SK-N-SH (cell line): ENCODE measurements around the gene CDK9. TPM values are rescaled to one million over a fixed set of nuclear protein-coding genes. Genes with fewer than 3 reads are reported as not detected.

ENCODE experiments used
- CTCF ChIA-PET: fragments of 300-600, 350-600 bp; formaldehyde crosslinking; extraction: SDS; loops from one replicate; lab custom pipeline; 2021; lab: Yijun Ruan, JAX
- POLR2A ChIA-PET: fragments of 350-600 bp; sonication (Branson Sonifier 250); formaldehyde crosslinking; extraction: SDS; loops from one replicate; lab custom pipeline; 2020; ENCODE audit warnings: antibody characterized with exemption, inconsistent platforms; lab: Yijun Ruan, JAX
- DNase-seq: peaks from one replicate; pipeline ENCODE4 v3.0.0; 2012
- H2AFZ ChIP-seq: fragments of 200-600 bp; sonication (generic); 2 replicates; pipeline ENCODE4 v1.8.1; 2016; ENCODE audit warnings: antibody characterized with exemption, mild to moderate bottlenecking, low read depth
- H3F3A ChIP-seq: fragments of 200-600 bp; sonication (generic); replicated peaks from 2 replicates; pipeline ENCODE3; 2016; ENCODE audit warnings: antibody characterized with exemption, mild to moderate bottlenecking; ENCODE audit not compliant: insufficient read depth
- H3K27ac ChIP-seq, 2 experiments: fragments of 200-500 bp in 1 of 2; fragments of 200-600 bp in 1 of 2; sonication (Bioruptor generic) in 1 of 2; sonication (generic), shearing (Covaris generic) in 1 of 2; 2 replicates each; pipeline versions ENCODE4 v1.5.1 to v1.6.1; 2014 to 2016; ENCODE audit warnings: low read depth in 2 of 2, inconsistent platforms in 1 of 2, low read length in 1 of 2, mild to moderate bottlenecking in 1 of 2, mixed read lengths in 1 of 2
- H3K27me3 ChIP-seq: fragments of 200-600 bp; sonication (generic), shearing (Covaris generic); 2 replicates; pipeline ENCODE4 v1.6.1; 2016; ENCODE audit warnings: mixed run types; ENCODE audit not compliant: insufficient read depth
- H3K36me3 ChIP-seq, 2 experiments: fragments of 200-500 bp in 1 of 2; fragments of 200-600 bp in 1 of 2; sonication (Bioruptor generic) in 1 of 2; sonication (generic) in 1 of 2; replicated peaks in 1 of 2; 2 replicates each; pipeline versions ENCODE3 to v1.5.1; 2014 to 2016; ENCODE audit warnings: low read length in 1 of 2, mild to moderate bottlenecking in 1 of 2; ENCODE audit not compliant: insufficient read depth in 2 of 2, control insufficient read depth in 1 of 2
- H3K4me1 ChIP-seq, 2 experiments: fragments of 200-500 bp in 1 of 2; fragments of 200-600 bp in 1 of 2; sonication (Bioruptor generic) in 1 of 2; sonication (generic), shearing (Covaris generic) in 1 of 2; 2 replicates each; pipeline versions ENCODE4 v1.5.1 to v1.6.1; 2014 to 2016; ENCODE audit warnings: low read depth in 1 of 2, low read length in 1 of 2, mixed run types in 1 of 2; ENCODE audit not compliant: insufficient read depth in 2 of 2, control insufficient read depth in 1 of 2
- H3K4me2 ChIP-seq: fragments of 200-600 bp; sonication (generic), shearing (Covaris generic); 2 replicates; pipeline ENCODE4 v1.6.1; 2017; ENCODE audit warnings: mixed run types
- H3K4me3 ChIP-seq, 2 experiments: fragments of 200-500 bp in 1 of 2; fragments of 200-600 bp in 1 of 2; sonication (Bioruptor generic) in 1 of 2; sonication (generic), shearing (Covaris generic) in 1 of 2; 2 replicates each; pipeline versions ENCODE4 v1.5.1 to v1.8.1; 2014 to 2016; ENCODE audit warnings: low read depth in 2 of 2, inconsistent platforms in 1 of 2, low read length in 1 of 2, mild to moderate bottlenecking in 1 of 2, mixed read lengths in 1 of 2, moderate library complexity in 1 of 2
- H3K79me2 ChIP-seq: fragments of 200-600 bp; sonication (generic); 2 replicates; pipeline ENCODE4 v1.8.1; 2017; ENCODE audit warnings: mild to moderate bottlenecking; ENCODE audit not compliant: insufficient read depth
- H3K9ac ChIP-seq: fragments of 200-600 bp; sonication (generic); 2 replicates; pipeline ENCODE4 v1.6.1; 2017; ENCODE audit warnings: mixed run types
- H3K9me2 ChIP-seq: fragments of 200-600 bp; sonication (generic); 2 replicates; pipeline ENCODE4 v1.6.1; 2017; ENCODE audit warnings: mixed run types
- H3K9me3 ChIP-seq: fragments of 200-600 bp; sonication (generic); 2 replicates; pipeline ENCODE4 v1.6.1; 2017; ENCODE audit warnings: mixed run types, mild to moderate bottlenecking, moderate library complexity
- H4K20me1 ChIP-seq: fragments of 200-600 bp; sonication (generic); 2 replicates; pipeline ENCODE4 v1.6.1; 2017; ENCODE audit warnings: mild to moderate bottlenecking, mixed run types; ENCODE audit not compliant: insufficient read depth
- ELF1 ChIP-seq: IDR thresholded peaks from 2 replicates; pipeline ENCODE4 v1.4.0; 2012
- EP300 ChIP-seq, 2 experiments: IDR thresholded peaks; 2 replicates each; pipeline versions ENCODE4 v1.4.0 to v1.6.1; 2012; ENCODE audit warnings: borderline replicate concordance in 1 of 2, low read depth in 1 of 2, low read length in 1 of 2
- FOXJ3 ChIP-seq: sonication (generic); formaldehyde crosslinking; IDR thresholded peaks from 2 replicates; pipeline ENCODE4 v1.5.1; 2020; ENCODE audit warnings: mild to moderate bottlenecking, missing genetic modification reagents
- GATA2 ChIP-seq: sonication (generic); formaldehyde crosslinking; IDR thresholded peaks from 2 replicates; pipeline ENCODE4 v1.5.0; 2020; ENCODE audit warnings: mild to moderate bottlenecking, missing genetic modification reagents
- JUND ChIP-seq: IDR thresholded peaks from 2 replicates; pipeline ENCODE4 v1.4.0; 2012
- NRF1 ChIP-seq: IDR thresholded peaks from 2 replicates; pipeline ENCODE4 v1.6.1; 2012; ENCODE audit warnings: low read depth, mild to moderate bottlenecking, low read length
- RAD21 ChIP-seq: IDR thresholded peaks from 2 replicates; pipeline ENCODE4 v1.6.1; 2012; ENCODE audit warnings: mild to moderate bottlenecking, low read length
- RCOR1 ChIP-seq: fragments of 150-350 bp; IDR thresholded peaks from 2 replicates; pipeline ENCODE4 v1.6.1; 2017; ENCODE audit warnings: antibody characterized with exemption, low read length
- RFX5 ChIP-seq: IDR thresholded peaks from 2 replicates; pipeline ENCODE4 v1.6.1; 2012; ENCODE audit warnings: mild to moderate bottlenecking, improper control_type of control experiment, low read length
- RXRA ChIP-seq: IDR thresholded peaks from 2 replicates; pipeline ENCODE4 v1.4.0; 2012; ENCODE audit warnings: low read depth, mild to moderate bottlenecking, borderline replicate concordance
- SMC3 ChIP-seq: IDR thresholded peaks from 2 replicates; pipeline ENCODE4 v1.6.1; 2012; ENCODE audit warnings: low read depth, low read length, improper control_type of control experiment
- WGBS: methylation state at CpG from one replicate; pipeline ENCODE4 v1.1.6; 2017; ENCODE audit warnings: low lambda C conversion rate; 5-methylcytosine and 5-hydroxymethylcytosine counted together
- polyA plus RNA-seq, 3 experiments: library from polyadenylated mRNA; depleted of rRNA; stranded (reverse); fragments of >200 nt; gene quantifications; 2 replicates each; pipeline ENCODE4 v1.2.3, GENCODE V29; 2012
- TF ChIP-seq, protein P1 (sequence below): IDR thresholded peaks from 2 replicates; pipeline ENCODE4; 2012
- TF ChIP-seq, protein P2 (sequence below): fragments of 200-600 bp; sonication (generic); IDR thresholded peaks from 2 replicates; pipeline ENCODE4 v1.6.1; 2017; ENCODE audit warnings: antibody characterized with exemption, mild to moderate bottlenecking, moderate library complexity
- TF ChIP-seq, protein P3 (sequence below): fragments of 150-350 bp; IDR thresholded peaks from 2 replicates; pipeline ENCODE4 v1.6.1; 2016; ENCODE audit warnings: mild to moderate bottlenecking, low read depth, low read length
- TF ChIP-seq, protein P4 (sequence below): IDR thresholded peaks from 2 replicates; pipeline ENCODE4 v1.4.0; 2012; ENCODE audit warnings: low read depth

Gene CDK9
- polyA plus RNA-seq, 1 of the 3 experiments (the other 2 are of a cell fraction) = 82.7 TPM

DNA sequence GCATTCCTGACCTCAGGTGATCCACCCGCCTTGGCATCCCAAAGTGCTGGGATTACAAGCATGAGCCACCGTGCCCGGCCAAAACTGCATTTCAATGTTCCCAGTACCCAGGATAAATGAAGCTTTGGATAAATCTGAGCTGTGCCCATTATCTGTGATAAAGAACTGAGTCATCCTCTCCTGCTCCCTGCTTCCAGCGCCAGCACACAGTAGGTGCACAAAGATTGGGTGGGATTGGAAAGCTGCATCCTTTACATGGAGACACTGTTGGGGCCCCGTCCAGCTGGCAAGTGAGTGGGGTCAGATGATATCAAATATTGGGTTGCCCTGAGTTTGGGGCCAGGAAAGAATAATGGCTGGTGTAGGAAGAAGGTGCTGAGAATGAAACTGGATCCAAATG lies 24.8 kb upstream of the CDK9 start:
- CTCF ChIA-PET = interaction anchor here (1.7 to 1.8 kb wide), 2 partner anchors 26 to 108 kb away, joined by 4 to 8 read pairs; partner anchors contain the start of gene TOR2A
- whole genome bisulfite sequencing = 63% methylated on average over 5 of the region's 5 CpGs
- no peak overlapping the region for H2AFZ ChIP-seq
- POLR2A ChIA-PET = no interaction called here
- H3K4me1 ChIP-seq = peaks cover 0 to 13% of the 10 kb centered on the region in 2 experiments; a peak in 1 of 4 replicates
- TF ChIP-seq, protein P1, sequence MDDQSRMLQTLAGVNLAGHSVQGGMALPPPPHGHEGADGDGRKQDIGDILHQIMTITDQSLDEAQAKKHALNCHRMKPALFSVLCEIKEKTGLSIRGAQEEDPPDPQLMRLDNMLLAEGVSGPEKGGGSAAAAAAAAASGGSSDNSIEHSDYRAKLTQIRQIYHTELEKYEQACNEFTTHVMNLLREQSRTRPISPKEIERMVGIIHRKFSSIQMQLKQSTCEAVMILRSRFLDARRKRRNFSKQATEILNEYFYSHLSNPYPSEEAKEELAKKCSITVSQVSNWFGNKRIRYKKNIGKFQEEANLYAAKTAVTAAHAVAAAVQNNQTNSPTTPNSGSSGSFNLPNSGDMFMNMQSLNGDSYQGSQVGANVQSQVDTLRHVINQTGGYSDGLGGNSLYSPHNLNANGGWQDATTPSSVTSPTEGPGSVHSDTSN = no peak
- no peak for TF ChIP-seq JUND
- TF ChIP-seq, protein P2, sequence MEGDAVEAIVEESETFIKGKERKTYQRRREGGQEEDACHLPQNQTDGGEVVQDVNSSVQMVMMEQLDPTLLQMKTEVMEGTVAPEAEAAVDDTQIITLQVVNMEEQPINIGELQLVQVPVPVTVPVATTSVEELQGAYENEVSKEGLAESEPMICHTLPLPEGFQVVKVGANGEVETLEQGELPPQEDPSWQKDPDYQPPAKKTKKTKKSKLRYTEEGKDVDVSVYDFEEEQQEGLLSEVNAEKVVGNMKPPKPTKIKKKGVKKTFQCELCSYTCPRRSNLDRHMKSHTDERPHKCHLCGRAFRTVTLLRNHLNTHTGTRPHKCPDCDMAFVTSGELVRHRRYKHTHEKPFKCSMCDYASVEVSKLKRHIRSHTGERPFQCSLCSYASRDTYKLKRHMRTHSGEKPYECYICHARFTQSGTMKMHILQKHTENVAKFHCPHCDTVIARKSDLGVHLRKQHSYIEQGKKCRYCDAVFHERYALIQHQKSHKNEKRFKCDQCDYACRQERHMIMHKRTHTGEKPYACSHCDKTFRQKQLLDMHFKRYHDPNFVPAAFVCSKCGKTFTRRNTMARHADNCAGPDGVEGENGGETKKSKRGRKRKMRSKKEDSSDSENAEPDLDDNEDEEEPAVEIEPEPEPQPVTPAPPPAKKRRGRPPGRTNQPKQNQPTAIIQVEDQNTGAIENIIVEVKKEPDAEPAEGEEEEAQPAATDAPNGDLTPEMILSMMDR = no peak
- TF ChIP-seq RFX5 = no peak
- no peak for TF ChIP-seq GATA2
- TF ChIP-seq RXRA = no peak
- TF ChIP-seq, protein P3, sequence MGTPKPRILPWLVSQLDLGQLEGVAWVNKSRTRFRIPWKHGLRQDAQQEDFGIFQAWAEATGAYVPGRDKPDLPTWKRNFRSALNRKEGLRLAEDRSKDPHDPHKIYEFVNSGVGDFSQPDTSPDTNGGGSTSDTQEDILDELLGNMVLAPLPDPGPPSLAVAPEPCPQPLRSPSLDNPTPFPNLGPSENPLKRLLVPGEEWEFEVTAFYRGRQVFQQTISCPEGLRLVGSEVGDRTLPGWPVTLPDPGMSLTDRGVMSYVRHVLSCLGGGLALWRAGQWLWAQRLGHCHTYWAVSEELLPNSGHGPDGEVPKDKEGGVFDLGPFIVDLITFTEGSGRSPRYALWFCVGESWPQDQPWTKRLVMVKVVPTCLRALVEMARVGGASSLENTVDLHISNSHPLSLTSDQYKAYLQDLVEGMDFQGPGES = no peak
- no peak for TF ChIP-seq FOXJ3 (CRISPR knock-in tag)
- TF ChIP-seq, protein P4, sequence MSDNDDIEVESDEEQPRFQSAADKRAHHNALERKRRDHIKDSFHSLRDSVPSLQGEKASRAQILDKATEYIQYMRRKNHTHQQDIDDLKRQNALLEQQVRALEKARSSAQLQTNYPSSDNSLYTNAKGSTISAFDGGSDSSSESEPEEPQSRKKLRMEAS = no peak
- no peak for TF ChIP-seq NRF1
- no peak for TF ChIP-seq SMC3
- TF ChIP-seq ELF1 = no peak
- TF ChIP-seq RCOR1 = no peak
- no peaks in the 10 kb centered on the region for H4K20me1 ChIP-seq
- no peaks in the 10 kb centered on the region for H3K9me2 ChIP-seq
- H3K79me2 ChIP-seq = no peaks in the 10 kb centered on the region
- H3K27ac ChIP-seq = no peak overlapping the region
- H3K27me3 ChIP-seq = peaks cover under 1% of the 10 kb centered on the region; the same call in 1 of the 2 replicates
- no peak overlapping the region for H3K9ac ChIP-seq
- no peaks in the 10 kb centered on the region for H3K9me3 ChIP-seq
- H3K36me3 ChIP-seq = no peaks in the 10 kb centered on the region
- no peak overlapping the region for H3K4me3 ChIP-seq
- DNase-seq = no peak
- H3K4me2 ChIP-seq = no peak overlapping the region
- H3F3A ChIP-seq = no peaks in the 10 kb centered on the region

DNA sequence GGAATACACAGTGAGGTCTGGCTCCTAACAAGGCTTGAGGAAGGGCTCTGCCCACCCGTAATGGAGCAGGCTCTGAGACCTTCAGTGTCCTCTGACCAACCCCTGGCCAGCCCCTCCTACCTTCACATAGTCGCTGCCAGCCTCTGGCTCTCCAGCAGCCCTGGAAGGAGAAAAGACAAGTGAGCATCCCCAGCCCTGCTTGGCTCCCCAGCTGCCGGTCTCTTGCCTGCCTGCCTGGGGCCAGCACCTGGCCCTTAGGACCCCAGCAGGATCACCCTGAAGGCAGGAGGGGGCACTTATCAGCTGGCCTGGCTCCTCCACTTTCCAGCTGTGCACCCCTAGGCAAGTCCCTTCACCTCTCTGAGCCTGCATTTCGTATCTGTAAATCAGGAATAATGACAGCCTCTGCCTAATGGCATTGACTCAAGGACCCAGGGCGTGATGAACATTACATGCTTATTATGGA lies 24.3 kb upstream of the CDK9 start:
- ChIA-PET CTCF (interaction anchor here (1.0 to 1.8 kb wide), 3 partner anchors 26 to 159 kb away, joined by 3 to 8 read pairs (median 4); partner anchors contain the start of gene TOR2A), POLR2A (no interaction called here)
- DNase-seq = peak; percentile 70
- no peaks in the 10 kb centered on the region for H3F3A ChIP-seq
- no peaks in the 10 kb centered on the region for H3K79me2 ChIP-seq
- WGBS = 34% methylated on average over 3 of the region's 5 CpGs
- H2AFZ ChIP-seq = no peak overlapping the region
- peaks cover 0 to 13% of the 10 kb centered on the region in 2 experiments; a peak in 1 of 4 replicates for H3K4me1 ChIP-seq
- no peaks in the 10 kb centered on the region for H3K9me3 ChIP-seq
- no peaks in the 10 kb centered on the region for H3K36me3 ChIP-seq
- H3K9ac ChIP-seq = no peak overlapping the region
- H3K27ac ChIP-seq = no peak overlapping the region
- H3K4me2 ChIP-seq = no peak overlapping the region
- no peaks in the 10 kb centered on the region for H3K27me3 ChIP-seq
- no peak overlapping the region for H3K4me3 ChIP-seq
- peak; percentile 56 for TF ChIP-seq GATA2
- TF ChIP-seq EP300 (IDR thresholded peaks at IDR 0.05; ENCODE audit: borderline replicate concordance in 1 of 2, low read depth in 1 of 2, low read length in 1 of 2) = peak in 1 of 2 experiments; percentile 28; a peak in 1 of 4 replicates
- TF ChIP-seq RAD21 = no peak
- TF ChIP-seq, all 33 proteins: peak for 2
- Histone ChIP-seq H4K20me1 (no peaks in the 10 kb centered on the region), H3K9me2 (no peaks in the 10 kb centered on the region)
